Measurements from ENCODE around the gene HSDL1.

DNA sequence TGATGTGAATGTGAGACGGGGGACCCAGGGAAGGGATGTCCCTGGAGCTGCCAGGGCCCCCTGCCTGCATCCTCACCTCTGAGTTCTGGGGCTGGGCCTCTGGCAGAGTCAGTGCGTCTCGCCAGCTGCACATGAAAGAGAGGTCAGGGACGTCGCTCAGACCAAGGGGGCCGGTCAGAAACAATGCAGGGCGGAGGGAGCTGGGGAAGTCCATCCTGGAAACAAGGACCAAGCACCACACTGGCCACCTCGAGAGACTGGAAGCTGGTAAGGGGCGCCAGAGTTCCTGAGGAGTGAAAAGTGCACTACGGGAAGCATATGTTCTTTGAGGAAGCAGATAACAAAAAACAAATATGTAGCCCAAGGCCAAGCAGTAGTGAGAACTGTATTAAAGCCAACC lies 39.8 kb upstream of the HSDL1 start:
- TF ChIP-seq, protein P1, sequence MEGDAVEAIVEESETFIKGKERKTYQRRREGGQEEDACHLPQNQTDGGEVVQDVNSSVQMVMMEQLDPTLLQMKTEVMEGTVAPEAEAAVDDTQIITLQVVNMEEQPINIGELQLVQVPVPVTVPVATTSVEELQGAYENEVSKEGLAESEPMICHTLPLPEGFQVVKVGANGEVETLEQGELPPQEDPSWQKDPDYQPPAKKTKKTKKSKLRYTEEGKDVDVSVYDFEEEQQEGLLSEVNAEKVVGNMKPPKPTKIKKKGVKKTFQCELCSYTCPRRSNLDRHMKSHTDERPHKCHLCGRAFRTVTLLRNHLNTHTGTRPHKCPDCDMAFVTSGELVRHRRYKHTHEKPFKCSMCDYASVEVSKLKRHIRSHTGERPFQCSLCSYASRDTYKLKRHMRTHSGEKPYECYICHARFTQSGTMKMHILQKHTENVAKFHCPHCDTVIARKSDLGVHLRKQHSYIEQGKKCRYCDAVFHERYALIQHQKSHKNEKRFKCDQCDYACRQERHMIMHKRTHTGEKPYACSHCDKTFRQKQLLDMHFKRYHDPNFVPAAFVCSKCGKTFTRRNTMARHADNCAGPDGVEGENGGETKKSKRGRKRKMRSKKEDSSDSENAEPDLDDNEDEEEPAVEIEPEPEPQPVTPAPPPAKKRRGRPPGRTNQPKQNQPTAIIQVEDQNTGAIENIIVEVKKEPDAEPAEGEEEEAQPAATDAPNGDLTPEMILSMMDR (IDR thresholded peaks at IDR 0.05; ENCODE audit: insufficient read depth, low read depth, low read length): no peak
- TF ChIP-seq EZH2 (IDR thresholded peaks at IDR 0.05; ENCODE audit: insufficient read depth, low read length): no peak

Measured in astrocyte (in vitro differentiated cells and primary cell).